ENCODE results near the gene ACR.

The ACR gene

DNA sequence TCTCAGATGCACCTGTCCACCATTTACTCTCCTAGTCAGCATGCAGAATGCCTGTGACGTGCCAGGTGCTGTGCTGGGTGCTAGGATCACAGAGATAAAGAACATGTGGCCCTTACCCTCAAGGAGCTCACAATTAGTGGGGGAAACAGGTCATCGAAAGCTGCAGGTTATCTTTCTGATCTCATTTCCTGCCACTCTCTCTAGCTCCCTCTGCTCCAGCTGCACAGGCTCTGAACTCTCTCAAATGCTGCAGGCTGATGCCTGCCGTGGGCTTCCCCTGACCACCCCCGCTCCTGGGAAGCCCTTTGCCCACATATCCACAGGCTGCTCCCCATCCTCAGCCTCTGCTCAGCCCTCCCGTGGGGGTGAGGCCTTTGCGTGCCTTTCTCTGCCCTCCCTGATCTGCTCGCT is 35.7 kb upstream of the ACR start:
- no peak for DNase-seq (ENCODE audit: low read depth, low spot score)
- H3K27ac ChIP-seq: no peak overlapping the region

DNA sequence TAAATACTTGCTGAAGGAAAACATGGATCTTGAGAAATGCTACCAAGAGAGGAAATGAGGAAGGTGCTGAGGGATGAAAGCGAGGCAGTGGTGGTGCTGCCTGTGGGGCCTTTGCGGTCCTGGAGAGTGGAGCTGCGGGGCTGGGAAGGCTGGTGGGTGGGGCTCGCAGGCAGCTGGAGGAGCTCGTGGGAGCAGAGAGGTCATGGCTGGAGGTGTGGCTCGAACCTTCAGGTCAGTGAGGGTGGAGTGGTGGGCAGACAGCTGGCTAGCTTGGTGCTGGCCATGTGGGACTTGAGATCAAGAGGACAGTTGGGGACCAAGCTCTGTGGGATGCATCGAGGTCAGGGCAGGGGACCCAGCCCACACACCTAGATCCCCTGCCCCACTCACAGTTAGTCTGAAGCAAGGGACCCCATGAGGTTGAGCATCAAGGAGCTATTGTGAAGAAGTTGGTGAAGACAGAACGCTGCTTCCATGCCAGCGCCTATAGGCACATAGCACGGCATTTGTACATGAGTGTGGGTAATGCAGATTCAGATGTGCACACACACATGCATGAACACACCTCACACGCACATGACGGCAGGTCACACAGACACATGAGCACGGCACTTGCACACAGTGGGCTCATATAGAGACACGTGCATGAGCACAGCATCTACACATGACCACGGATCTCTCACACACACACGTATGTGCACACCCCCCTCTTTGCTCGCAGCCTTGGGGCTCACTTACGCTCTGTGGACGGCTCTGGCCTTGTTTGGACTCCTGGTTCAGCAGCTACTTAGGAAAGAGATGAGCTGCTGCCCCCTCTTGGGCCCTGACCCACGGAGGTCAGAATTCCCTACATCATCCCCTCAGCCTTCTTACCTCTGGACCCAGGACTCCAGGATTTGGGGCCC is 34.9 kb upstream of the ACR start:
- no peak for DNase-seq (ENCODE audit: low read depth, low spot score)
- H3K27ac ChIP-seq: no peak overlapping the region

GRCh38 chr22:50703726-50704509 is 34.1 kb upstream of the ACR start:
- DNase-seq (ENCODE audit: low read depth, low spot score): no peak
- no peak overlapping the region for H3K27ac ChIP-seq

DNA sequence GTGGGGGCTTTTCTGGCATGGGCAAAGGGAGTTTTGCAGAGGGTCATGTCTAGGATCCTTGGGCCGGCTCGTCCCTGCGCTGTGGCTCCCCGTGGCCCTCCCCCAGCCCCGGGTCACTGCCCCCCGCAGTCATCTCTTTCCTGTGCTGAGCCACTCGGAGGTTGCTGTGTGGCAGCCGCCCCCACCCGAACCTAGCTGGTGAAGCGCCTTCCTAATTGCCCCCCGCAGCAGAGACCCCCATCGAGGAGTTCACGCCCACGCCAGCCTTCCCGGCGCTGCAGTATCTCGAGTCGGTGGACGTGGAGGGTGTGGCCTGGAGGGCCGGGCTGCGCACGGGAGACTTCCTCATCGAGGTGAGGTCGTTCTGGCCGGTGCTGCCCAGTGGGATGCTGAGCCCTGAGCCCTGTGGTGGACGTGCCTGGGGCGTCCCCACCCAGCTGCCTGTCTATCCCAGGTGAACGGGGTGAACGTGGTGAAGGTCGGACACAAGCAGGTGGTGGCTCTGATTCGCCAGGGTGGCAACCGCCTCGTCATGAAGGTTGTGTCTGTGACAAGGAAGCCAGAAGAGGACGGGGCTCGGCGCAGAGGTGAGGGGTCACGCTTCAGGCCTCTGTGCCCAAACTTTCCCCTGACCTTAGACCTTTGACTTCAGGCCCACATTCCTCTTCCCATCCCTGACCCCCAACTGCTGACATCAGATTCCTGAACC is 33.3 kb upstream of the ACR start:
- no peak overlapping the region for H3K27ac ChIP-seq
- DNase-seq (ENCODE audit: low read depth, low spot score): no peak

DNA sequence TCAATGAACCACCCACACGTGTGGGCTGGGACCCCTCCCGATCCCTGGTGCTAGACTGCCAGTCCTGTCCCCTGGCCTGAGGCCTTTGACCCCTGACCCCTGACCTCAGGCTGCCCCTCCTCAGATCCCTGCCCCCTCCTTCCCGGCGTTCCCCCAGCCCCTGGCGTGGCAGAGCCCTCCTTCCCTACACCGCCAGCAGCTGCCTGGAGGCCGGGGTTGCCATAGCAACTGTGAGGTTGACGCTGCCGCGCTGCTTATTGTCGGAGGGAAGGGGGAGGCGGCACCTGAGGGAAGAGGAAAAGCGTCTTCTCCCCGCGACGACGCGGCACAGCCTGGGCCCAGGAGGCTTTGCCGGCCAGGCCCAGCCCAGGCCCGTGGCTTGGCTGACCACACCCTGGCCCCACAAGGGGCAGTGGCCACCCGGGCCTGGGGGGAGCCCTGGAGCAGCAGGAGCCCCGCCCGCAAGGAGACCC is 32.7 kb upstream of the ACR start:
- no peak overlapping the region for H3K27ac ChIP-seq
- no peak for DNase-seq (ENCODE audit: low read depth, low spot score)

DNA sequence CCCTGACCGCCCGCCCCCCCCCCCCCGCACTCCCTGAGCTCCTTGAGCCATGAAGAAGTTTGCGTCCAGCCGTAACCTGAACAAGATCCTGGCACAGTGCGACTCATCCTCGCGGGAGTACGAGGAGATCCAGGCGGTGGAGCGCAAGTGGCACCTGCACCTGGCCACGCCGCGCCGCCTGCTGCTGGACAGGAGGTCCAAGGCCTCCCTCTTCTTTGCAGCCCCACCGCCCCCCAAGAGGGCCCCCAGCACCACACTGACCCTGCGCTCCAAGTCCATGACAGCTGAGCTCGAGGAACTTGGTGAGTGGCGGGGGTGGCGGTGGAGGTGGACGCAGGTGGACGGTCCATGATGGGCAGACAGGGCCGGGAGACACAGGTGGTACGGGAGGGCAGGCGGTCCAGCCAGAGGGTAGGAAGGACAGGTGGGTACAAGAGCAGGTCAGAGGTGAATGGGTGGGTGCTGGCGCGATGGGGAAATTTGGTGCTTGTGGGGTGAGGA is 32.1 kb upstream of the ACR start:
- no peak overlapping the region for H3K27ac ChIP-seq
- DNase-seq (ENCODE audit: low read depth, low spot score): no peak

DNA sequence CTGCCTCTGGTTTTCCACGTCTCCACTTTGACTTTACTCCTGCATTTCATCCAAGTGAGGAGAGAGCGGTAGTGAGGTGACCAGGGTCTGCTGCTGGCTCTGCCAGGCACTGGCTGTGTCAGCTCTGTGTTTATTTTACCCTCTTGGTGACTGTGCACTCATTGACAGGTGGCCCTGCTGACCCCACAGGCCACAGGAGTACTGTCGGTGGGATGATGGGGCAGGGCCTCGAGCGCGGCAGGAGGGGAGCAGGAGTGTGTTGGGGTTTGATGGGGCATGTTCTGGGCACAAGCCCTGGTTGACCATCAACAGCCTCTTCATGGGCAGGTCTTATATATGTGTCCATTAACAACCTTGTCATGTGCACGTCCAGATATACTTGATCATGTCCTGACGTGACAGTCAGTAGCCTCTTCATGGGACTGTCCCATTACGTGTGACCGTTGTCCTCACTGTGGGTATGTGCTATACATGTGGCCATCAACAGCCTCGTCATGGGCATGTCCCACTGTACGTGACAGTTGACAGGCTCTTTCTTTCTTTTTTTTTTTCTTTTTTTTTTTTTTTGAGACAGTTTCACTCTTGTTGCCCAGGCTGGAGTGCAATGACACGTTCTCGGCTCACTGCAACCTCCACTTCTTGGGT is 31.4 kb upstream of the ACR start:
- H3K27ac ChIP-seq: no peak overlapping the region
- DNase-seq (ENCODE audit: low read depth, low spot score): no peak

DNA sequence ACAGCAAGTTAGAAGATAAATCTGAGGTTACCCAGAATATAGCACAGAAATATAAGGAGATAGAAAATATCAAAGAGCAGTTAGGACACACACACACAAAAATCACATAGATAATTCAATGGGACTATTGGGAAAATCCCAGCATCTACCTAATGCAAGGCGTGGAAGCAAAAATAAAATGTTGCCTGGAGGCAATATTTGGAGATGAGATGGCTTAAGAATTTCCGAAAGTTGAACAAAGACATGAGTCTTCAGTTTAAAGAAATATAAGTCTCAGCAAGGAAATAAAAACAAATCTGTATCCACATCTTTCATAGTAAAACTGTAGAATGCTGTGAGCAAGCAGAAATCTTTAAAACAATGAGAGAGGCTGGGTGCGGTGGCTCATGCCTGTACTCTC is 29.5 kb upstream of the ACR start:
- H3K27ac ChIP-seq: no peak overlapping the region
- no peak for DNase-seq (ENCODE audit: low read depth, low spot score)

GRCh38 chr22:50708996-50709395 is 29.0 kb upstream of the ACR start:
- H3K27ac ChIP-seq: no peak overlapping the region
- DNase-seq (ENCODE audit: low read depth, low spot score): no peak

DNA sequence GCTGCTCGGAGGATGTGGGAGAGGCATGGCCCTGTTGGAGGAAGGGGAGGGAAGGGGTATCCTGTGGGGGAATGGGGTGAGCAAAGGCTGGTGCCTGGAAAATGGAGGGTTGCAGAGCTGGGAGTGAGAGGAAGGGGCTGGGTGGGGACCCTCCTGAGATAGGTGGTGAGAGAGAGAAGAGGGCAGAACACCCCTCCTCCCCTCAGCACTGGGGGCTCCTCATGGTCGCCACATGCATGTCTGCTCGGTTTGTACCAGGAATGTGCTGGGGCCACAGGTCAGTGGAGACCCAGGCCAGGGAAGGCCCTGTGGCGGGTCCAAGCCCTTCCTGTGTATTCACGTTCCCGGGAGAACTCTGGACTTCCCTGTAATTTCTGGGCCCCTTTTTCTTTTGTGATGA is 27.8 kb upstream of the ACR start:
- H3K27ac ChIP-seq: no peak overlapping the region
- DNase-seq (ENCODE audit: low read depth, low spot score): no peak

GRCh38 chr22:50710886-50711285 is 27.1 kb upstream of the ACR start:
- no peak for DNase-seq (ENCODE audit: low read depth, low spot score)
- H3K27ac ChIP-seq: no peak overlapping the region

DNA sequence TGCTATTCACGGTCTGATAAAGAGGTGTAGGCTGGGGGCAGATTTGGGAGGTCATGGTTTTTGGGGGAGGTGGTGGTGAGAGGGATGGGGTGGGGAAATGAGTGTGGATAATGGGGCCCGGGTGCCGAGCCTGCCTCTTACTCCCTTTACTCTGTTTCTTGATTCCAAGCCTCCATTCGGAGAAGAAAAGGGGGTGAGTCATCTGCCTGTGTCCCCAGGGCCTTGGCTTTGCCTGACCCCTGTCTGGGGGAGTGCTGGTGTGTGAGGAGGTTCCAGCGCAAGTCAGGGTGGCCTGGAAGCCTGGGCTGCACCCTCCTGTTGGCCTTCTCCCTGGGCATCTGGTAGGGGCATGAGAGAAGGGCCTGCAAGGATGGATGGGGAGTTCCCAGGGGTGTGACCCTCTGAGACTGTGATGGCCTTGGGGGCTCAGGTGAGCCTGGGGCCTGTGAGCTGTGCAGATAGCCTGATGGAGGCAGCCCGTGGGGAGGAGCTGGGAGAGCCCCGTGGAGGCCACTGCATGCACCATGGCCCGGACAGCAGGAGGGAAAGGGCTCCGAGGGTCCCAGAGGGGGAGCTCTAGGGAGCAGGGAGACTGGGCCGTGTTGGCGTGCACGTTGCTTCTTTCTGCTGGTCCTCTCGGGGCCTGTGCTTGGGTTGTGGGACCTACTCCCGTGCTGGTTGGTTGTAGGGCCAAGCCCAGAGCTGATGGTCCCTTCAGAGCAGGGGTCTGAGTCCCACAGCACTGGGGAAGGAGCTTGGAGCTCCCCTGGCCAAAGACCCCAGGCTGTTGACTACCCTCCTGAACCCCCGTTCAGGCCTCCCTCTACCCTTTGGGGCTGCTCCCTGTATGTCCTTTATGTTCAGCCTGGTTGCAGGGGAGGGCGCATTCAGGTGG is 26.3 kb upstream of the ACR start:
- DNase-seq (ENCODE audit: low read depth, low spot score): no peak
- H3K27ac ChIP-seq: no peak overlapping the region

GRCh38 chr22:50712341-50713007 is 25.5 kb upstream of the ACR start:
- DNase-seq (ENCODE audit: low read depth, low spot score): no peak
- H3K27ac ChIP-seq: no peak overlapping the region

DNA sequence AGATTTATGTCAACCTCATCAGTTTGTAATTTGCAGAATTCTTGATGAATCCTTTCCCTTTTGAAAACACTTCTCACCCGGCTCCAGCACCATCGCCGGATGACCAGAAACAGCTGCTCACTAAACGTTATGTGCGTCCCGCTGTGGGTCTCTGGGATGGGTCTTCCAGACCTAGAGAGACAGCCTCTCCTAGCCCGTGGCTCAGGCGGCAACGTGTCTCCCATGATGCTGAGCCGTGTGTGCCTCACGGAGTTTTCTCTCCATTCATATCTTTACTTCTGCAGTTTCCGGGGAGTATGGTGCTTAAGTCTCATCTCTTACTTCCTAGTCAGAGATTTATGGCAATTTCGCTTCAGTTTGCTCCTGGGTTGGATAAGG is 25.0 kb upstream of the ACR start:
- H3K27ac ChIP-seq: no peak overlapping the region

DNA sequence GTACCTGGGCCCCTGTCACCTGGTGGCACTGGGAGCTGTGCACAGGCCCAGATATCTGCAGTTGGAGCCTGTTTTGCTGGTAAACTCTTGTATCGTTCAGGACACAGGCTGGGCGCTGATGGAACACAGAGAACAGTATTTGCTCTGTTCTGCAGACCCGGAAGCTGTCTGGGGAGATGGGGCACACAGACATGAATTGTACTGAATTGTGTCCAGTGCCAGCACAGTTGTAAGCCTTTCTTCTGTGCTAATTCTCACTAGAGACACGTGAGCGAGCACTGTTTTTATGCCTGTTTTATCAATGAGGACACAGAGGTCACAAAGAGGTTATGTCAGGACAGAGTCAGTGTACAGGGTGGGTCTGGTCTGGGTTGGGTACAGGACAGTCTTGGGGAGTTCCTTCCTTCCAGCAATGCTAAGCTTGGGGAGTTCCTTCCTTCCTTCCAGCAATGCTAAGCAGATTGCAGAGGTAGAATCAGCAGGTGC is 24.4 kb upstream of the ACR start:
- no peak overlapping the region for H3K27ac ChIP-seq
- no peak for DNase-seq (ENCODE audit: low read depth, low spot score)

More for the DNA sequence above, 25.0 kb upstream of the ACR start:
- no peak for DNase-seq (ENCODE audit: low read depth, low spot score)

DNA sequence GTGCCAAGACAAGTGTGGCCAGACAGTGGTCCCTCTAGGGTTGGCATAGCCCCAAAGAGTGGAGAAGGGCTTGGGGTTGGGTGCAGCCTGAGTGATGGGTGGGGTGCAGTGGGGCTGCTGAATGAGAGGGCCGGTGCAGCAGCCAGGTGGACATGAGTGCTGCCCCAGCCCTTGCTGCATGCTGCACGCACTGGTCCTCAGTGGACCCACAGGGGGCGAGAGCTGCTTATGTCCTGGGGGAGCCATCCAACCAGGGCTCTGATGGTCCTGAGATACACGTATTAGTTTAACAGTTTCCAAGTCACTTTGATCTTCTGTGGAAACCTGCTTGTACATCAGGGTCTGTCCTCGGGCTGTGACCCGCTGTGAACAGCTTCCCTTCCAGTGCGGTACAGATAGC is 23.9 kb upstream of the ACR start:
- no peak overlapping the region for H3K27ac ChIP-seq
- no peak for DNase-seq (ENCODE audit: low read depth, low spot score)

GRCh38 chr22:50714631-50715179 is 23.3 kb upstream of the ACR start:
- no peak for DNase-seq (ENCODE audit: low read depth, low spot score)
- no peak overlapping the region for H3K27ac ChIP-seq

DNA sequence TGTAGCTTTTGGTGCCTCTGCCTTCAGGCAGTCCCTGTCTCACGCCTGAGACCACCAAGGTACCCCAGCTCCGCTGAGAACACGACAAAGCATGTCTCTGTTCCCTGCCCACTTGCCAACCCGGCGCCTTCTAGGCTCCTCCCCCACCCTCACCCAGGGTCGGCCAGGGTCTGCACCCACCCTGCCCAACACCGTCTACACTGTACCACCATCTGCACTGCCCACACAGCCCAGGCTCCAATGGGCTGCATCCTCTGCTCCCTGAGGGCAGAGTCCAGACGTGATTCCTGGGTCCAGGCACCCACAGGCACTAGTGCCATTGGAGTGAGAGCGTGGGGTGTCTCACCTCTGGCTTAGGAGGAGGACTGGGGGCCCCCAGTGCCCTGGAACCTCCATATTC is 22.8 kb upstream of the ACR start:
- no peak overlapping the region for H3K27ac ChIP-seq
- no peak for DNase-seq (ENCODE audit: low read depth, low spot score)
